Colonic mucosa (tissue), 4 donors: ENCODE results near the gene FGFR2. TPM values are rescaled to one million over a fixed set of nuclear protein-coding genes. Genes with fewer than 3 reads are reported as not detected.

Experiments used
- DNase-seq: peaks from one replicate; pipeline ENCODE4 v3.0.0-alpha.2; 2020
- H3K27ac ChIP-seq: fragments of 200-600 bp; one replicate; pipeline ENCODE4 v1.8.0; 2021
- H3K27me3 ChIP-seq: fragments of 200-600 bp; one replicate; pipeline ENCODE4 v1.8.0; 2021
- H3K36me3 ChIP-seq: fragments of 200-600 bp; one replicate; pipeline ENCODE4 v1.8.0; 2021
- H3K4me1 ChIP-seq: fragments of 200-600 bp; one replicate; pipeline ENCODE4 v1.8.0; 2021; ENCODE audit warnings: mild to moderate bottlenecking
- H3K4me3 ChIP-seq: fragments of 200-600 bp; one replicate; pipeline ENCODE4 v1.8.0; 2021
- H3K9ac ChIP-seq, 2 donors: one replicate each; pipeline ENCODE4 v1.7.0; 2013; ENCODE audit warnings: control low read depth in 2 of 2, low read depth in 2 of 2, low read length in 2 of 2
- H3K9me3 ChIP-seq: fragments of 200-600 bp; one replicate; pipeline ENCODE4 v1.8.0; 2021
- intact Hi-C: fragments of 100-400 bp; cut with DNase I; formaldehyde crosslinking; loops from one replicate; pipeline ENCODE4 v1.14.1; 2022
- total RNA-seq, 2 donors: library from RNA; stranded (reverse); fragmentation: NEBNext Ultra II Directional in 1 of 2; extraction: Animal tissue kit (Norgen Biotek cat#: 25700) in 1 of 2; gene quantifications; one replicate each; pipeline ENCODE4 v1.2.1, GENCODE V29; 2021
- TF ChIP-seq, protein P1 (sequence below): fragments of 200-600 bp; IDR thresholded peaks from one replicate; pipeline ENCODE4 v1.8.0; 2022; ENCODE audit warnings: antibody characterized with exemption, mild to moderate bottlenecking
- donor health status: healthy.
- donor health status: DM: no; HTN: no; CAD: no.
- donor health status: DM: no; HTN: no; CAD: no.

FGFR2 gene
- total RNA-seq, 2 donors from 2014 or later, result 25.6 to 40.9 TPM

DNA sequence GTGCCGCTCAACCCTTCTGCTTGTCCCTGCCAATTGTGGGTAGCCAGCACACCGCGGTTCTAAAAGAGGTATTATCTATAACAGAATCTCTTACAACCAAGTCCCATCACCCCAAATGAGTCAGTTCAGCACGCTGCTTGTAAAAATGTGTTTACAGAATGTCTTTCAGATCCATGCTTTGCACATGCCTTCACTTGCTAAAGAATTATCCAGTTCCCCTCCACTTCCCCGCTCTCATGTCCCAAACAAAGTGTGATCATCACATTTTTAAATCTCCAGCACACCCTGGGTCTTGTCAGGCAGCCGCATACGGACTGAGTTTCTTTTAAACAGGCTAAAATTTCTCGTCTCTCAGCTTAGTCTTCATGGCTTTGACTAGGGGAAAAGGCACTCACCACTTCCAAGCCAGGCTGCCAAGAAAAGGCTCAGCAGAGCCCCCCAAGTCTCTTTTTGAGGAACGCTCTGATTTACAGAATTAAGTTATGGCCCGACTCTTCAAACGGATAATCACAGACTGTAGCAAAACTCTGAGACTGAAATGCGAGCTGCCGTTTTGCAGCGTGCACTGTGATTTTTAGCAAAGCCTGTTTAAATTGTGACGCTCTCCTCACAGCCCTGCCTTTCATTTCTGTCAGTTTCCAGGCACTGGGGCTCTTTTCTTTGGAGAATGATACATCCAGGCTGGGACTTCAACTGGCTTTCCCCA, 29.8 kb upstream of the FGFR2 start:
- H3K4me3 ChIP-seq, result no peak overlapping the region
- H3K9ac ChIP-seq, result no peak overlapping the region
- H3K27ac ChIP-seq, result no peak overlapping the region
- DNase-seq, result no peak
- H3K9me3 ChIP-seq, result no peaks in the 10 kb centered on the region
- TF ChIP-seq, protein P1, sequence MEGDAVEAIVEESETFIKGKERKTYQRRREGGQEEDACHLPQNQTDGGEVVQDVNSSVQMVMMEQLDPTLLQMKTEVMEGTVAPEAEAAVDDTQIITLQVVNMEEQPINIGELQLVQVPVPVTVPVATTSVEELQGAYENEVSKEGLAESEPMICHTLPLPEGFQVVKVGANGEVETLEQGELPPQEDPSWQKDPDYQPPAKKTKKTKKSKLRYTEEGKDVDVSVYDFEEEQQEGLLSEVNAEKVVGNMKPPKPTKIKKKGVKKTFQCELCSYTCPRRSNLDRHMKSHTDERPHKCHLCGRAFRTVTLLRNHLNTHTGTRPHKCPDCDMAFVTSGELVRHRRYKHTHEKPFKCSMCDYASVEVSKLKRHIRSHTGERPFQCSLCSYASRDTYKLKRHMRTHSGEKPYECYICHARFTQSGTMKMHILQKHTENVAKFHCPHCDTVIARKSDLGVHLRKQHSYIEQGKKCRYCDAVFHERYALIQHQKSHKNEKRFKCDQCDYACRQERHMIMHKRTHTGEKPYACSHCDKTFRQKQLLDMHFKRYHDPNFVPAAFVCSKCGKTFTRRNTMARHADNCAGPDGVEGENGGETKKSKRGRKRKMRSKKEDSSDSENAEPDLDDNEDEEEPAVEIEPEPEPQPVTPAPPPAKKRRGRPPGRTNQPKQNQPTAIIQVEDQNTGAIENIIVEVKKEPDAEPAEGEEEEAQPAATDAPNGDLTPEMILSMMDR, result no peak
- H3K27me3 ChIP-seq, result no peaks in the 10 kb centered on the region
- no peaks in the 10 kb centered on the region for H3K36me3 ChIP-seq
- H3K4me1 ChIP-seq, result no peaks in the 10 kb centered on the region
- intact Hi-C loops, result no loop called here

DNA sequence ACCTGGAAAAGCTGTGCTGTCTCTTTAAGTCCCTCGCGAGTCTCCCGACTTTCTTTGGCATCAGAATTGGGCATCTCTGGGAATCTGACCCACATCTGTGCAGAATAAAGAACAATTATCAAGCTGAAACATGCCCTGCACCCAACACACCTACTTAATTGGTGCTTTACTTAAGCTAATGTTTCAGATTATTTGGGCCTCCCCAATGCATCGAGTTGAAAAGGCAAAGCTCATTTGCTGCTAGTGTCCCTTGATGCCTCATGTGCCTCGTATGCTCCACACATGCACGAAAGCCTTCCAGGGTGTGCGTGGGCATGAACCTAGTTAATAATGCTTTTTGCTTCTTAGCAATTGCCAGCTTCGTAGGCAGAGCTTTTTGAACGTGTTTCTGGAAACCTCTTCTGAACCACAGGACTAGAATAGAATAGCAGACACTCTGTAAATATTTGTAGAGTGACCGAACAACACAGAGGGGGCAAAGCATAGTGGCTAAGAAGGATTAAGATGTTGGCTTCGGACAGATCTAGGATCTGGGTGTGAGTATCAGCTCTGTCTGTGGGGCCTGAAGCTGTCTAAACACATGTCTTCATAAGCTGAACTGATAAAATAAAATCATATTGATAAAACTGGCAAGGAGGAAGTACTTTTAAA, 26.7 kb upstream of the FGFR2 start:
- DNase-seq, result no peak
- TF ChIP-seq, protein P1, result no peak
- intact Hi-C loops, result no loop called here
- Histone ChIP-seq H3K36me3 (no peaks in the 10 kb centered on the region), H3K27ac (no peak overlapping the region), H3K27me3 (no peaks in the 10 kb centered on the region), H3K9ac (no peak overlapping the region), H3K4me1 (no peaks in the 10 kb centered on the region), H3K4me3 (no peak overlapping the region), H3K9me3 (no peaks in the 10 kb centered on the region)

GRCh38 chr10:121618906-121619305, 20.7 kb upstream of the FGFR2 start:
- Histone ChIP-seq H3K27me3 (no peaks in the 10 kb centered on the region), H3K9me3 (no peaks in the 10 kb centered on the region), H3K4me1 (no peaks in the 10 kb centered on the region), H3K4me3 (no peak overlapping the region), H3K36me3 (no peaks in the 10 kb centered on the region), H3K27ac (no peak overlapping the region), H3K9ac (no peak overlapping the region)
- no peak for DNase-seq
- TF ChIP-seq, protein P1, result no peak
- intact Hi-C loops, result loop anchor here (10.0 kb wide), 1 partner anchor 116 kb away; no protein-coding TSS in a partner anchor

DNA sequence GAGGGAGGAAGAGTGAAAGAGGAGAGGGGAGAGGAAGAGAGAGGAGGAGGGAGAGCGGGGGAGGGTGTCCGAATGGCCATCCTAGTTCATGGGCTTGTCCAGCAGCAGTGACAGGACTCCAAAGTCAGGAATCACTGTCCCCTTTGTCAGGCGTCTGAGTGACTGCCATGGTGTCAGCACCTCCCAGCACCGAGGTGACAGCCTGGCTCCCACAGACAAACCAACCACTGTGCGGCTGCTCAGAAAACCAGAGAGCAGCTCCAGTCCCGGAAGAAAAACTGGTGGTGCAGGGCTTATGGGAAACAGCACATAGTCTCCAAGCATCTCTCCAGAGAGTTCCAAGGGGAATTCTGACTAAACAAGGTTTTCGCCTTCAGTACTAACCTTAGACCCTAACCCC, 18.9 kb upstream of the FGFR2 start:
- no peak for DNase-seq
- H3K4me1 ChIP-seq, result no peaks in the 10 kb centered on the region
- no peak overlapping the region for H3K9ac ChIP-seq
- no peaks in the 10 kb centered on the region for H3K36me3 ChIP-seq
- H3K9me3 ChIP-seq, result no peaks in the 10 kb centered on the region
- H3K4me3 ChIP-seq, result no peak overlapping the region
- TF ChIP-seq, protein P1, result no peak
- intact Hi-C loops, result loop anchor here (10.0 kb wide), 1 partner anchor 118 kb away; no protein-coding TSS in a partner anchor
- no peaks in the 10 kb centered on the region for H3K27me3 ChIP-seq
- no peak overlapping the region for H3K27ac ChIP-seq

DNA sequence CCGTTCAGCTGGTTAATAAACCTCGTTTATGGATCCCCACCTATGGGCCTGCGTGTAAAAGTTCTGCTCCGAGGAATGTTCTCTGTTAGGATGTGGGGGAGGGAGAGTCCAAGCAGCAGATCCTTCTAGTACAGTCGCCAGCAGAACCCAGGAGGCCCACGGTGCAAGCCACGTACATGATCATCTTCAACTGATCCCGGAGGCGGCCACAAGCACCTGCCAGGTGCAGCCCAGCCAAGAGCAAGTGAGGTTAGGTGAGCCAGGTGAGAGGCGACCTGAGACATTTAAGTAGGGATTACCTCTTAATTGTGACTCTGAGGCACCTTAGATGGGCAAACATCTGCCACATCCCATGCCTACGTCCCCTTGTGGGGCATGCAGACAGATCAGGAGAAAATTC, 18.0 kb upstream of the FGFR2 start:
- no peak overlapping the region for H3K9ac ChIP-seq
- TF ChIP-seq, protein P1, result no peak
- H3K4me3 ChIP-seq, result no peak overlapping the region
- no peaks in the 10 kb centered on the region for H3K27me3 ChIP-seq
- DNase-seq, result no peak
- H3K4me1 ChIP-seq, result no peaks in the 10 kb centered on the region
- H3K9me3 ChIP-seq, result no peaks in the 10 kb centered on the region
- intact Hi-C loops, result loop anchor here (10.0 kb wide), 1 partner anchor 119 kb away; no protein-coding TSS in a partner anchor
- H3K27ac ChIP-seq, result no peak overlapping the region
- no peaks in the 10 kb centered on the region for H3K36me3 ChIP-seq
